Kidney tubule cell (primary cell): ENCODE measurements around the gene PIPOX.

Experiments
- DNase-seq: peaks from one replicate; pipeline ENCODE4 v3.0.0-alpha.2; 2018; ENCODE audit warnings: low spot score

Gene PIPOX

GRCh38 chr17:29042679-29043538 is at the start of gene PIPOX:
Gene PIPOX (plus strand): TSS chr17:29043141. CDS start chr17:29043226, 85 bp downstream.
- peak; percentile 59 for DNase-seq

- DNase-seq, result no peak
Observed at GRCh38 chr17:28993645-28994426, 49.1 kb upstream of the PIPOX start.

- no peak for DNase-seq
Observed at GRCh38 chr17:28996554-28997096, 46.3 kb upstream of the PIPOX start.

GRCh38 chr17:28997806-28998205 is 45.1 kb upstream of the PIPOX start:
- no peak for DNase-seq

- no peak for DNase-seq
Observed at GRCh38 chr17:28999206-28999605, 43.7 kb upstream of the PIPOX start.

- no peak for DNase-seq
Observed at GRCh38 chr17:29000973-29001372, 42.0 kb upstream of the PIPOX start.

- no peak for DNase-seq
Observed at GRCh38 chr17:29002811-29003210, 40.1 kb upstream of the PIPOX start.

- no peak for DNase-seq
Observed at GRCh38 chr17:29003289-29003688, 39.7 kb upstream of the PIPOX start.

- no peak for DNase-seq
Observed at GRCh38 chr17:29004081-29004692, 38.8 kb upstream of the PIPOX start.

- peak; percentile 54 for DNase-seq
Observed at GRCh38 chr17:29005936-29006511, 36.9 kb upstream of the PIPOX start, which contains the start of gene SEZ6. Gene SEZ6 (minus strand): TSS chr17:29006033. CDS start chr17:29005869, 164 bp downstream.

- DNase-seq, result no peak
Observed at GRCh38 chr17:29007456-29007855, 35.5 kb upstream of the PIPOX start.

- DNase-seq, result peak; percentile 88
Observed at GRCh38 chr17:29007860-29008455, 35.0 kb upstream of the PIPOX start.

- DNase-seq, result no peak
Observed at GRCh38 chr17:29008591-29008990, 34.4 kb upstream of the PIPOX start.

- no peak for DNase-seq
Observed at GRCh38 chr17:29010129-29010528, 32.8 kb upstream of the PIPOX start.

- DNase-seq, result no peak
Observed at GRCh38 chr17:29010586-29010985, 32.4 kb upstream of the PIPOX start.

GRCh38 chr17:29012535-29012934 is 30.4 kb upstream of the PIPOX start:
- DNase-seq, result no peak

GRCh38 chr17:29014716-29015115 is 28.2 kb upstream of the PIPOX start:
- no peak for DNase-seq

GRCh38 chr17:29016345-29017210 is 26.4 kb upstream of the PIPOX start:
- DNase-seq, result no peak

- DNase-seq, result no peak
Observed at GRCh38 chr17:29018788-29019474, 24.0 kb upstream of the PIPOX start.
